CD14-positive monocyte (primary cell): ENCODE data around the gene CHST12. TPM values are rescaled to one million over a fixed set of nuclear protein-coding genes. Genes with fewer than 3 reads are reported as not detected.

Source experiments
- DNase-seq, 3 donors: peaks; one replicate each; pipeline ENCODE4 v3.0.0-alpha.2; 2011 to 2022
- H2AFZ ChIP-seq: 2 replicates; pipeline ENCODE4 v1.6.0; 2012; ENCODE audit warnings: mild to moderate bottlenecking, low read depth, low read length, inconsistent platforms; ENCODE audit not compliant: insufficient read depth, poor library complexity, severe bottlenecking
- H3K27ac ChIP-seq, 2 donors: 1 replicate in 1 of 2; 2 replicates in 1 of 2; pipeline ENCODE4 v1.5.1; 2012 to 2013; ENCODE audit warnings: low read length in 2 of 2, control low read depth in 1 of 2, inconsistent platforms in 1 of 2, low read depth in 1 of 2, mild to moderate bottlenecking in 1 of 2
- H3K27me3 ChIP-seq, 2 donors: one replicate each; pipeline versions ENCODE4 v1.6.0 to v1.6.1; 2011 to 2013; ENCODE audit warnings: low read length in 2 of 2; ENCODE audit not compliant: control insufficient read depth in 2 of 2, insufficient read depth in 2 of 2
- H3K36me3 ChIP-seq, 2 donors: replicated peaks in 1 of 2; 1 replicate in 1 of 2; 2 replicates in 1 of 2; pipeline versions ENCODE4 v1.5.1 to v1.6.1; 2012 to 2013; ENCODE audit warnings: low read length in 2 of 2, control low read depth in 1 of 2, inconsistent platforms in 1 of 2, mild to moderate bottlenecking in 1 of 2; ENCODE audit not compliant: insufficient read depth in 2 of 2, control insufficient read depth in 1 of 2
- H3K4me1 ChIP-seq, 2 donors: 1 replicate in 1 of 2; 2 replicates in 1 of 2; pipeline versions ENCODE4 v1.5.1 to v1.6.1; 2012 to 2013; ENCODE audit warnings: low read length in 2 of 2, control low read depth in 1 of 2, inconsistent platforms in 1 of 2, mild to moderate bottlenecking in 1 of 2, moderate library complexity in 1 of 2; ENCODE audit not compliant: insufficient read depth in 2 of 2, control insufficient read depth in 1 of 2
- H3K4me2 ChIP-seq: replicated peaks from 2 replicates; pipeline ENCODE3; 2012; ENCODE audit warnings: low read length, moderate library complexity, mild to moderate bottlenecking; ENCODE audit not compliant: poor library complexity, severe bottlenecking; ENCODE audit errors: extremely low read depth
- H3K4me3 ChIP-seq, 3 experiments: fragments of 200-600 bp in 1 of 3; sonication (generic) in 1 of 3; replicated peaks in 1 of 3; 1 replicate in 2 of 3; 2 replicates in 1 of 3; pipeline ENCODE4 v1.5.1; 2011 to 2013; ENCODE audit warnings: low read length in 3 of 3, mild to moderate bottlenecking in 3 of 3, control low read depth in 2 of 3, low read depth in 2 of 3, inconsistent platforms in 1 of 3, moderate library complexity in 1 of 3
- H3K79me2 ChIP-seq: 2 replicates; pipeline ENCODE4 v1.6.0; 2012; ENCODE audit warnings: mild to moderate bottlenecking, control low read depth, inconsistent platforms, low read length, moderate library complexity; ENCODE audit not compliant: insufficient read depth
- H3K9ac ChIP-seq: 2 replicates; pipeline ENCODE4 v1.6.0; 2017; ENCODE audit warnings: low read length, mild to moderate bottlenecking; ENCODE audit not compliant: insufficient read depth, poor library complexity, severe bottlenecking
- H3K9me3 ChIP-seq, 2 donors: replicated peaks in 1 of 2; 1 replicate in 1 of 2; 2 replicates in 1 of 2; pipeline versions ENCODE4 v1.5.1 to v1.6.1; 2012 to 2013; ENCODE audit warnings: low read length in 2 of 2, control low read depth in 1 of 2; ENCODE audit not compliant: control insufficient read depth in 1 of 2, insufficient read depth in 1 of 2
- H4K20me1 ChIP-seq: 2 replicates; pipeline ENCODE4 v1.6.0; 2012; ENCODE audit warnings: mild to moderate bottlenecking, low read length, control low read depth, moderate library complexity; ENCODE audit not compliant: insufficient read depth
- H3K27ac Mint-ChIP-seq, 7 donors: one replicate each; pipeline ENCODE4 v1.8.0; 2020; ENCODE audit warnings: mild to moderate bottlenecking in 7 of 7, mixed read lengths in 7 of 7, moderate library complexity in 6 of 7, inconsistent platforms in 2 of 7
- H3K27me3 Mint-ChIP-seq, 3 donors: one replicate each; pipeline ENCODE4 v1.8.0; 2021 to 2022; ENCODE audit warnings: low read depth in 3 of 3, mild to moderate bottlenecking in 3 of 3, mixed read lengths in 3 of 3, moderate library complexity in 3 of 3, inconsistent platforms in 1 of 3
- H3K36me3 Mint-ChIP-seq, 2 donors: one replicate each; pipeline ENCODE4 v1.8.0; 2020; ENCODE audit warnings: mixed read lengths in 2 of 2, inconsistent platforms in 1 of 2, mild to moderate bottlenecking in 1 of 2
- H3K4me1 Mint-ChIP-seq: one replicate; pipeline ENCODE4 v1.8.0; 2020; ENCODE audit warnings: mild to moderate bottlenecking, mixed read lengths
- H3K4me3 Mint-ChIP-seq, 2 donors: one replicate each; pipeline ENCODE4 v1.8.0; 2020; ENCODE audit warnings: mild to moderate bottlenecking in 2 of 2, mixed read lengths in 2 of 2, moderate library complexity in 1 of 2
- H3K9me3 Mint-ChIP-seq, 7 donors: one replicate each; pipeline ENCODE4 v1.8.0; 2020 to 2022; ENCODE audit warnings: mixed read lengths in 7 of 7, mild to moderate bottlenecking in 6 of 7, moderate library complexity in 6 of 7, inconsistent platforms in 2 of 7
- WGBS: methylation state at CpG from one replicate; pipeline ENCODE4 v1.1.5; 2013; ENCODE audit warnings: missing lambda C conversion rate; ENCODE audit not compliant: insufficient coverage; 5-methylcytosine and 5-hydroxymethylcytosine counted together
- intact Hi-C, 2 donors: fragments of 100-400 bp; cut with micrococcal nuclease; formaldehyde crosslinking; loops; one replicate each; pipeline versions ENCODE4 v1.15.0 to v1.15.1; 2023
- polyA plus RNA-seq, 3 donors: library from polyadenylated mRNA; depleted of rRNA in 1 of 3; unstranded in 2 of 3; stranded (reverse) in 1 of 3; fragments of 300-500 nt in 2 of 3; fragments of >200 nt in 1 of 3; fragmentation: Illumina TruSeq in 2 of 3; gene quantifications; 1 replicate in 2 of 3; 2 replicates in 1 of 3; pipeline ENCODE4 v1.2.3, GENCODE V29; 2012 to 2021
- TF ChIP-seq, protein P1 (sequence below): fragments of 200-600 bp; IDR thresholded peaks from one replicate; pipeline ENCODE4 v1.8.0; 2022; ENCODE audit warnings: antibody characterized with exemption, mild to moderate bottlenecking

The CHST12 gene
- polyA plus RNA-seq, 3 donors: 5.8 to 10.6 (median 7.5) TPM

DNA sequence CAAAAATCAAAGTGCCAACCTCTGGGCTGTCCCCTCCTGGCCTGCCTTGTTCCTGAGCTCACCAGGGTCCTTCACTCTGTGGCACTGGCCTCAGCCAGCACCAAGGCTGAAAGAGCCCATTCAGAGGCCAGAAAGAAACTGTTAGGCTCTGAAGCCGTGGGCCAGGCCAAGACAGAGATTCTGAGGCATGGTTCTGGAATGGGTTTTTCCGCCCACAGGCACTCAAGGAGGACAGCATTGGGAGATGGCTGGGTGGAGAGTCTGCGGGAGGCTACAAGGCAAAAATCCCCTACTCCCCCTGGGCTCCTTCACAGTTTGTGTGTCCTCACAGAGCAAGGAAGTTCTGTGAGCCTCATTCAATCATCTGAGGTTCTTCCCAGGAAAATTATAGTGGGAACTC, 41.1 kb downstream of the CHST12 start:
- Histone ChIP-seq H3K4me3 (no peak overlapping the region), H4K20me1 (no peaks in the 10 kb centered on the region), H3K4me1 (peaks cover 0 to 8% of the 10 kb centered on the region in 2 donors), H3K27ac (no peak overlapping the region), H3K79me2 (no peaks in the 10 kb centered on the region), H3K36me3 (no peaks in the 10 kb centered on the region), H3K27me3 (no peaks in the 10 kb centered on the region), H3K4me2 (no peak overlapping the region), H3K9ac (no peak overlapping the region), H2AFZ (no peak overlapping the region), H3K9me3 (no peaks in the 10 kb centered on the region)
- Mint-ChIP-seq H3K36me3 (peaks cover 16 to 19% of the 10 kb centered on the region in 2 donors), H3K4me1 (peaks cover 19% of the 10 kb centered on the region), H3K27ac (no peak overlapping the region), H3K9me3 (peaks cover 0 to 1% (median 0%) of the 10 kb centered on the region in 7 donors), H3K27me3 (peaks cover 0 to 2% (median 0%) of the 10 kb centered on the region in 3 donors), H3K4me3 (no peak overlapping the region)
- intact Hi-C loops: no loop called here
- WGBS: no CpG with 5 or more reads among the region's 3 CpGs
- TF ChIP-seq, protein P1, sequence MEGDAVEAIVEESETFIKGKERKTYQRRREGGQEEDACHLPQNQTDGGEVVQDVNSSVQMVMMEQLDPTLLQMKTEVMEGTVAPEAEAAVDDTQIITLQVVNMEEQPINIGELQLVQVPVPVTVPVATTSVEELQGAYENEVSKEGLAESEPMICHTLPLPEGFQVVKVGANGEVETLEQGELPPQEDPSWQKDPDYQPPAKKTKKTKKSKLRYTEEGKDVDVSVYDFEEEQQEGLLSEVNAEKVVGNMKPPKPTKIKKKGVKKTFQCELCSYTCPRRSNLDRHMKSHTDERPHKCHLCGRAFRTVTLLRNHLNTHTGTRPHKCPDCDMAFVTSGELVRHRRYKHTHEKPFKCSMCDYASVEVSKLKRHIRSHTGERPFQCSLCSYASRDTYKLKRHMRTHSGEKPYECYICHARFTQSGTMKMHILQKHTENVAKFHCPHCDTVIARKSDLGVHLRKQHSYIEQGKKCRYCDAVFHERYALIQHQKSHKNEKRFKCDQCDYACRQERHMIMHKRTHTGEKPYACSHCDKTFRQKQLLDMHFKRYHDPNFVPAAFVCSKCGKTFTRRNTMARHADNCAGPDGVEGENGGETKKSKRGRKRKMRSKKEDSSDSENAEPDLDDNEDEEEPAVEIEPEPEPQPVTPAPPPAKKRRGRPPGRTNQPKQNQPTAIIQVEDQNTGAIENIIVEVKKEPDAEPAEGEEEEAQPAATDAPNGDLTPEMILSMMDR: no peak
- no peak for DNase-seq

DNA sequence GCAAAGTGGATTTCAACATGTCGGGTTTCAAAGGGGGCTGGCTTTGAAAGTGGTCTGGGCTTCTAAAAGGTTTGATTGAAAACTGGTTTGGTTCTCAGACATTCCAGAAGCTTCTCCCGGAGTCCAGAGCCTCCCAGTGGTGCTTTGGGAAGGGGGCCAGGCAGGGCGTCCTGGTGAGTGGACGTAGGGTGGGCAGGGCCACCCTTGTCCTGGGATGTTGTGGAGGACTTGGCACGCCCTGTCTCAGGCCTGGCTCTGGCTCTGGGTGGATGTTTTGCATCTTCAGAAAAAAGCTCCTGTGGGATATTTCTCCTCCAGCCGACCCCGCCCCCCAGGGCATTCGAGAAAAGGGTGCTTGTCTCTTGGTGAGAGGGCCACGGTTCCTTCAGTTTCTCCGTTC, 41.6 kb downstream of the CHST12 start:
- Histone ChIP-seq H3K9ac (no peak overlapping the region), H3K27ac (no peak overlapping the region), H3K27me3 (no peaks in the 10 kb centered on the region), H4K20me1 (no peaks in the 10 kb centered on the region), H3K4me2 (no peak overlapping the region), H3K4me3 (no peak overlapping the region), H3K79me2 (no peaks in the 10 kb centered on the region), H2AFZ (no peak overlapping the region), H3K36me3 (no peaks in the 10 kb centered on the region), H3K9me3 (no peaks in the 10 kb centered on the region), H3K4me1 (peaks cover 0 to 8% of the 10 kb centered on the region in 2 donors)
- intact Hi-C loops: no loop called here
- H3K9me3 Mint-ChIP-seq: peaks cover 0 to 1% (median 0%) of the 10 kb centered on the region in 7 donors
- H3K4me1 Mint-ChIP-seq: peaks cover 19% of the 10 kb centered on the region
- TF ChIP-seq, protein P1: no peak
- DNase-seq: no peak
- H3K4me3 Mint-ChIP-seq: no peak overlapping the region
- peaks cover 0 to 2% (median 2%) of the 10 kb centered on the region in 3 donors for H3K27me3 Mint-ChIP-seq
- no peak overlapping the region for H3K27ac Mint-ChIP-seq
- peaks cover 14 to 18% of the 10 kb centered on the region in 2 donors for H3K36me3 Mint-ChIP-seq
- 100% methylated on average over 4 of the region's 10 CpGs for WGBS
